Stimulated activated CD4-positive, alpha-beta T cell treated with anti-CD3 and anti-CD28 coated beads, Interleukin-12 subunit alpha, Interleukin-12 subunit beta, amount 100 ng/mL, for 24 hours (primary cell): Measurements from ENCODE around the gene SLC22A3.
"Not testable (repeated sequence)": the region's sequence is repeated elsewhere in the genome, so short reads cannot be mapped to it uniquely, and the experiment has no call there.

Experiments used
- DNase-seq, 2 experiments: peaks; one replicate each; pipeline ENCODE4 v3.0.0-alpha.2; 2020; ENCODE audit warnings: low read depth in 2 of 2

Gene SLC22A3, protein sequence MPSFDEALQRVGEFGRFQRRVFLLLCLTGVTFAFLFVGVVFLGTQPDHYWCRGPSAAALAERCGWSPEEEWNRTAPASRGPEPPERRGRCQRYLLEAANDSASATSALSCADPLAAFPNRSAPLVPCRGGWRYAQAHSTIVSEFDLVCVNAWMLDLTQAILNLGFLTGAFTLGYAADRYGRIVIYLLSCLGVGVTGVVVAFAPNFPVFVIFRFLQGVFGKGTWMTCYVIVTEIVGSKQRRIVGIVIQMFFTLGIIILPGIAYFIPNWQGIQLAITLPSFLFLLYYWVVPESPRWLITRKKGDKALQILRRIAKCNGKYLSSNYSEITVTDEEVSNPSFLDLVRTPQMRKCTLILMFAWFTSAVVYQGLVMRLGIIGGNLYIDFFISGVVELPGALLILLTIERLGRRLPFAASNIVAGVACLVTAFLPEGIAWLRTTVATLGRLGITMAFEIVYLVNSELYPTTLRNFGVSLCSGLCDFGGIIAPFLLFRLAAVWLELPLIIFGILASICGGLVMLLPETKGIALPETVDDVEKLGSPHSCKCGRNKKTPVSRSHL

GRCh38 chr6:160348223-160349019 lies at the start of gene SLC22A3:
TSS of gene SLC22A3 (plus strand) at chr6:160348378. CDS start at chr6:160348420, 42 bp downstream.
- DNase-seq = no peak

GRCh38 chr6:160299559-160299958 lies 48.6 kb upstream of the SLC22A3 start:
- DNase-seq = no peak

DNA sequence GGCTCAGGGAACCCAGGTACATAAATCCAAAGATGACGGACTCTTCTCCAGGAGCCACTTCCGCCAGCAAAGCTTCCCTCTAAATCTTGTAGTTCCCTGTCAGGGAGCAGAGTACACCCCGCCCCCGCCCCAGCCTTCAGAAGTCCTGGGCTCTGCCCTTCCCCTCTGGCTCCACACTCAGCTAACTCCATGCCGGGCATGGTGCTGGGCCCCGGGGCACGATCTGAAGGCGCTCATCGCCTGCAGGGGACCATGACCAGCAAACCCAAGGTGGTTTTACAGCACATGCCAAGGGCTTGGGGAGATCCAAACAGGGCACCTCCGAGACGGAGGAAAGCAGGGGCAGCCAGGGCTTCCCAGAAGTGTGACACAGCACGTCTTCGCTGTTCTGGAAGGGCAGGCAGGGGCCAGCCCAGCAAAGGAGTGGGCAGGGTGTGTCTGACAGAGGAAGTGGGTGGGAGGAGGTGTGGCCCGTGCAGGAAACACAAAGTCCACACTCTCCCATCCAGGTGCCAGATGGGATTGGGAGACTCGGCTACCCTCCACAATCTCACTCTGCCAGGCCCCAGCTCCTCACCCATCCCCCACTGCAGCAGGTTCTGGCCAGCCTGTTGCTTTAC lies 48.0 kb upstream of the SLC22A3 start:
- no peak for DNase-seq

DNA sequence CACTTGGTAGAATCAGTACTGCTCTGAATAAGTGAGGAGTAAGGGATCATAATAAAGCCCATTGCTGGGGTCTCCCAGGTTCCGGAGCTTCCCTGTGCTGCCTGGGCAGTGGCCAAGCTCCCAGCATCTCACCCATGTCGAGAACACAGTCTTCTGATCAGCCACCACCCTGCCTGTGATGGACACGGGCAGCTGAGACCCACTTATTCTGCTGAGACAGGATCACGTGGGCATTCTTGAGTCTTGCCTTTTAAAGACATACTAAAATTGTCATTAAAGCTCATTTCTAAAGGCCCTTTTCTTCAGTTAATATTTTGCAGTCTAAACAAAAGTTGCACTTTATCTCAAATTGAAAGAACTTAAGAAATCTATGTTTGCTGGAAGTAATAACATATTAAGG lies 46.8 kb upstream of the SLC22A3 start:
- DNase-seq = no peak

GRCh38 chr6:160302431-160303082 lies 45.6 kb upstream of the SLC22A3 start:
- DNase-seq = not testable (repeated sequence)

- no peak for DNase-seq
Measured at GRCh38 chr6:160303806-160304205, 44.4 kb upstream of the SLC22A3 start.

- no peak for DNase-seq
Measured at GRCh38 chr6:160305926-160306713, 42.1 kb upstream of the SLC22A3 start.

DNA sequence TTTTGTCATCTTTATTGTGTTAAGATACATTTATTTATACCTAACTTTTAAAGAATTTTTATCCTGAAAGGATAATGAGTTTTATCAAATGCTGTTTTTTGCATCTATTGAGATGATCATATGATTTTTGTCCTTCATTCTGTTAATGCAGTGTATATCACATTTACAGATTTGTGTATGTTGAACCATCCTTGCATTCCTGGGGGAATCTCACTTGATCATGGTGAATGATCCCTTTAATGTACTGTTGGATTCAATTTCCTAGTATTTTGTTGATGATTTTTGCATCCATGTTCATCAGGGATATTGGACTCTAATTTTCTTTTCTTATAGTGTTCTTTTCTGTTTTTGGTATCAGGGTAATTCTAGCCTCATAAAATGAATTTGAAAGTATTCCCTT lies 38.5 kb upstream of the SLC22A3 start:
- DNase-seq = no peak

GRCh38 chr6:160312900-160313299 lies 35.3 kb upstream of the SLC22A3 start:
- DNase-seq = no peak

GRCh38 chr6:160315310-160315709 lies 32.9 kb upstream of the SLC22A3 start:
- DNase-seq = no peak

GRCh38 chr6:160316261-160316660 lies 31.9 kb upstream of the SLC22A3 start:
- no peak for DNase-seq

DNA sequence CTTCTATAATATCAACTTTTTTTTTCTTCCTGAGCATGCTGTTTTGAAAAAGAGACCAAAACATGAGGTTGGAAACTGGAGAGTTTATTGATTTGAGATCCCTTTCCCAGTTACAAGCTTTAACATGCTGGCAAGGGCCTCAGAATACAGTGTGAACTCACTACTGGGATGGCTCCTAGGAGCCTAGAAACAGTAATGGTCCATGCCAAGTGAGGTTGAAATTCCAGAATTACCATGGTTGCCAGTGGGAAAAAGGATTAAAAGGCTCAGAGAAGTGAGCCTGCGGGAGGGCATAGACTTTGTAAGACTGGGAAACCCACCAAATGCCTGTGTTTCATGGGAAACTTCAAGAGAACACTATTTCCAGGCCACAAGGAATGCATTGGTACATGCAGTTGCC lies 28.9 kb upstream of the SLC22A3 start:
- DNase-seq = no peak

GRCh38 chr6:160321729-160322505 lies 26.3 kb upstream of the SLC22A3 start:
- no peak for DNase-seq

DNA sequence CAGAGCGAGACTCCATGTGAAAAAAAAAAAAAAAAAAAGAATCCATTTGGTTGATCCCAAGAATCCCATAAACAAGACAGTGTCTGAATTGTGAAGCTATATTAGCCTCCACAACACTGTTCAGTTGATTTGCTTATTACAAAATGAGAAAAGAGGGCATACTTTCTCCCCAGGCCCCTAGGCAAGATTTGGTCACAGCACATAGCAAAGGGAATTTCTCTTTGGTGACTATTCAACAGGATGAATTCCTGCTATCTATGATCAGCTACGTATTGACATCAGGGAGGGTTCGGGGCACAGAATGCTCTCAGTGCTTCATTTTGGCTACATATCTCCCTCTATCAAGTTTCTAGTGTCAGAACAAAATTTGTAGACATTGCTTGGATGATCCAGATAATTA lies 20.2 kb upstream of the SLC22A3 start:
- DNase-seq = no peak

GRCh38 chr6:160328447-160328846 lies 19.7 kb upstream of the SLC22A3 start:
- DNase-seq = no peak

- no peak for DNase-seq
Measured at GRCh38 chr6:160329188-160329587, 19.0 kb upstream of the SLC22A3 start.

- DNase-seq = no peak
Measured at GRCh38 chr6:160330619-160331018, 17.6 kb upstream of the SLC22A3 start.

- DNase-seq = no peak
Measured at GRCh38 chr6:160331204-160331603, 17.0 kb upstream of the SLC22A3 start.

DNA sequence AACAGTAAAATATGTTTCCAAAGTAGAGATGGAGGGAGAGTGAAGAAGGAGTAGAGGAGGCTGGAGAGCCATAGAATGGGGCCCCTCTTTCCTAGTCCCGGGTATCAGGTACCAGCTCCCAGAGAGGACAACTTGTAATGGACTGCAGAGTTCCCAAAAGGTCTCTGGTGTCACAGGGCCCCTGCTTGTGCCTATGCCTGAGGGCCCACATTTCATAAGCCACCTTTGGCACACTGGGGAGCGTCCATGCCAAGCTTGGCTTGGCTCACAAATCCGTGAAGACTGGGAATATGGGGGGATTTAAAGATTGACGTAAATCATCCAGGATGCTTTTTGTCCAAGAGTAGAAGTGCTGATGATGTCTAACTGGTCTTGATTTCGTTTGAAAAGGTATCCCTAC lies 16.4 kb upstream of the SLC22A3 start:
- no peak for DNase-seq

- DNase-seq = no peak
Measured at GRCh38 chr6:160333101-160333500, 15.1 kb upstream of the SLC22A3 start.
